NT2/D1 (cell line): ENCODE measurements around the gene CWF19L2.
"Not testable (repeated sequence)": the region's sequence is repeated elsewhere in the genome, so short reads cannot be mapped to it uniquely, and the experiment has no call there.

Source experiments
- SUZ12 ChIP-seq: IDR thresholded peaks from 2 replicates; pipeline ENCODE4 v1.6.1; 2011; ENCODE audit not compliant: insufficient read length, insufficient read depth; ENCODE audit errors: extremely low read depth
- YY1 ChIP-seq: IDR thresholded peaks from 2 replicates; pipeline ENCODE4 v1.6.1; 2011; ENCODE audit not compliant: insufficient read length, insufficient read depth
- ZNF274 ChIP-seq: IDR thresholded peaks from 2 replicates; pipeline ENCODE4 v1.6.1; 2011; ENCODE audit warnings: mild to moderate bottlenecking, low read depth, low read length

GRCh38 chr11:107390701-107391100 lies 66.9 kb downstream of the CWF19L2 start:
- not testable (repeated sequence) for TF ChIP-seq ZNF274, YY1, SUZ12
